Measurements from ENCODE around the gene KIF6. TPM values are rescaled to one million over a fixed set of nuclear protein-coding genes. Genes with fewer than 3 reads are reported as not detected.
"Not testable (repeated sequence)": the region's sequence is repeated elsewhere in the genome, so short reads cannot be mapped to it uniquely, and the experiment has no call there.

KIF6 gene
- total RNA-seq, 4 donors from 2014 or later, result 0.47 to 2.3 (median 0.97) TPM

DNA sequence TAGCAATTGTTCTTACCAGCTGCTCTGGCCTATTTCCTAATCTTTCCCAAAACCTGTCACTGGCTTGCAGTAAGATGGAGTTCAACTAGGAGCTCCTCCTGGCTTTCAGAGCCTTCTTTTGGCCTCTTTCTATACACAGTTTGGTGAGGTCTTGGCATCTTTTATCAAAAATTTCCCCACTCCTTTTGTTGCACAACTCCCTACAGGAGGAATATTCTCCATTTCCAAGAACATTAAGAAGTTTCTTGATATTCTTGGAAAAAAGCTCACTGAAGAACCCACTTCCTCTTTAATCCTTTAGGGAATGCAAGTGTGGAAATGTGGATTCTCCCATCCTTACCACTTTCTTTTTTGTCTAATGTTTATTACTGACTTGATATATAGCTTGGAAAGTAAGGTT is 231.4 kb downstream of the KIF6 start:
- peak overlapping the region; percentile 50 to 61 (median 58) for H3K27ac ChIP-seq
- H3K36me3 ChIP-seq, result no peaks in the 10 kb centered on the region
- no peak overlapping the region for H3K4me3 ChIP-seq
- no peaks in the 10 kb centered on the region for H3K9me3 ChIP-seq
- H3K4me1 ChIP-seq, result peaks cover 16 to 88% (median 34%) of the 10 kb centered on the region in 3 donors
- no peaks in the 10 kb centered on the region for H3K27me3 ChIP-seq
- ATAC-seq, result peak; percentile 68
- TF ChIP-seq EP300 (IDR thresholded peaks at IDR 0.05) (no peak), POLR2AphosphoS5 (IDR thresholded peaks at IDR 0.05) (peak; percentile 44)
- TF ChIP-seq, protein P1, sequence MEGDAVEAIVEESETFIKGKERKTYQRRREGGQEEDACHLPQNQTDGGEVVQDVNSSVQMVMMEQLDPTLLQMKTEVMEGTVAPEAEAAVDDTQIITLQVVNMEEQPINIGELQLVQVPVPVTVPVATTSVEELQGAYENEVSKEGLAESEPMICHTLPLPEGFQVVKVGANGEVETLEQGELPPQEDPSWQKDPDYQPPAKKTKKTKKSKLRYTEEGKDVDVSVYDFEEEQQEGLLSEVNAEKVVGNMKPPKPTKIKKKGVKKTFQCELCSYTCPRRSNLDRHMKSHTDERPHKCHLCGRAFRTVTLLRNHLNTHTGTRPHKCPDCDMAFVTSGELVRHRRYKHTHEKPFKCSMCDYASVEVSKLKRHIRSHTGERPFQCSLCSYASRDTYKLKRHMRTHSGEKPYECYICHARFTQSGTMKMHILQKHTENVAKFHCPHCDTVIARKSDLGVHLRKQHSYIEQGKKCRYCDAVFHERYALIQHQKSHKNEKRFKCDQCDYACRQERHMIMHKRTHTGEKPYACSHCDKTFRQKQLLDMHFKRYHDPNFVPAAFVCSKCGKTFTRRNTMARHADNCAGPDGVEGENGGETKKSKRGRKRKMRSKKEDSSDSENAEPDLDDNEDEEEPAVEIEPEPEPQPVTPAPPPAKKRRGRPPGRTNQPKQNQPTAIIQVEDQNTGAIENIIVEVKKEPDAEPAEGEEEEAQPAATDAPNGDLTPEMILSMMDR (IDR thresholded peaks at IDR 0.05), result peak in 1 of 4 experiments; percentile 17

DNA sequence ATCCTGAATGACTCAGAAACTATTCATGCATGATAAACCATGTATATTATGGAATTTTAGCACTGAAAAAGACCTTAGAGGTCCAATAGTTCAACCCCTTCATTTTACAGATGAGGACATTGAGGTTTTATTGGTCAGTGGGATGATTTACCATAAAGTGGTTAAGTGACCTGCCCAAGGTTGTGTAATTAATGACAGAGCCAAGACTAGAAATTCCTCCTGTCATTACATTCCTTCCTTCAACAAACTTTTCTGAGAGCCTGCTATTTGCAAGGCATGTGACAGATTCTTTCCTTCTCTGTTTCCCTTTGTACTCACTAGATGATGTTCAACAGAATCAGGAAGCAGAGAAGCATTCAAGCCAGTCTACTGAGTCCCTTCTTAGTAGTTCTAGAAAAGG is 232.0 kb downstream of the KIF6 start:
- no peaks in the 10 kb centered on the region for H3K9me3 ChIP-seq
- H3K4me1 ChIP-seq, result peaks cover 16 to 94% (median 34%) of the 10 kb centered on the region in 3 donors
- no peaks in the 10 kb centered on the region for H3K36me3 ChIP-seq
- H3K27me3 ChIP-seq, result no peaks in the 10 kb centered on the region
- H3K4me3 ChIP-seq, result no peak overlapping the region
- no peak for TF ChIP-seq POLR2A (IDR thresholded peaks at IDR 0.05)
- no peak for TF ChIP-seq EP300 (IDR thresholded peaks at IDR 0.05)
- TF ChIP-seq POLR2AphosphoS5 (IDR thresholded peaks at IDR 0.05), result no peak
- TF ChIP-seq, protein P1 (IDR thresholded peaks at IDR 0.05), result no peak
- peak; percentile 17 for ATAC-seq
- peak overlapping the region; percentile 50 to 61 (median 58) for H3K27ac ChIP-seq

DNA sequence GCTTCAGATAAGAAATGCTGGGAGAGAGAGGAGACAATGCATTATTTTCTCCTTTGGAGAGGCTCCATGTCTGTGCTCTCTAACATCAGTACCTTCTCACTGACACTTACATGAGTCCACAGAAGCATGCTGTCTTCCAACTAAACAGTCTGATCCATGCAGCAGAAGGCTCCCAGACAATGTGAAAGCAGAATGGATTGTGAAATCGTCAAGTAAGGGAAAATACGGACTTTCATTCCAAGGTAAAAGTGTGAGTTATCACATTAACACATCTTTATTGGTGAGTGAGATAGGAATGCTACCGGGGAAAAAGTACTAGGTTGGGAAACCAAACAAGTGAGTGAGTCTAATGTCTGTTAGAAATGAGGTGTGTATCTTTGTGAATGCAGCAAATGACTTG is 235.1 kb downstream of the KIF6 start:
- peak overlapping the region; percentile 61 to 71 (median 68) for H3K27ac ChIP-seq
- H3K27me3 ChIP-seq, result no peaks in the 10 kb centered on the region
- 14 to 31% methylated on average over 3 of the region's 3 CpGs for WGBS, 2 donors (ENCODE audit: low coverage in 1 of 2)
- ATAC-seq, result peak; percentile 84
- H3K4me1 ChIP-seq, result peaks cover 4 to 76% (median 18%) of the 10 kb centered on the region in 3 donors
- no peaks in the 10 kb centered on the region for H3K9me3 ChIP-seq
- no peaks in the 10 kb centered on the region for H3K36me3 ChIP-seq
- TF ChIP-seq POLR2A (IDR thresholded peaks at IDR 0.05) (no peak), POLR2AphosphoS5 (IDR thresholded peaks at IDR 0.05) (peak; percentile 26)
- no peak overlapping the region for H3K4me3 ChIP-seq

DNA sequence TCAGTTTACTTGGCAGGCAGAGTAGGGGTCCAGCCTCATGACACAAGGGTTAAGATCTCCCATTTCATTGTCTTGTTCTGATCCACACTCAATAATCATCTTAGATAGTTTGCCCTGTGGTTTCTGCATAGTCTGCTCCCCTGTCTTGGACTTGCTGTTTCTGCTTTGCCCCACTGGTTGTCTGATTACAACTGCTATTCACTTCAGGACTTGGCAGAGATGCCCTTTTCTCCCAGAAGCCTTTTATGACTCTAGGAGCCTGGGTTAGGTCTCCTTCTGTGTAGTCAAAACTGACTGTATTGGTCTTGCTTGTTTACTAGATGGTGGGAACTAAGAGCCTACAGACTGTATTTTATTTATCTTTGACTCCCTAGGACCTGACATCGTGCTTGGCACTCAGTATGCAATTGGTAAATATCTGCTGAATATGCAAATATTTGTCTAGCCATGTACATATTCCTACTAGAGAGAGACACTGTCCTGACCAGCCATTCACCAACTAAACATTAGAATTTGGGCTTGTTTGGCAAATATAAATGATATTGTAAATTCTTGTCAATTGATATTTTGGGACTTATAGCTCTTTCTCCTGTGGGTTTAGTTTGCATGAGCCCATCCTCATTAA is 236.8 kb downstream of the KIF6 start:
- no peaks in the 10 kb centered on the region for H3K36me3 ChIP-seq
- 67% methylated on average over 1 of the region's 1 CpG; no CpG with 5 or more reads in 1 of the 2 donors for WGBS, 2 donors (ENCODE audit: low coverage in 1 of 2)
- H3K9me3 ChIP-seq, result no peaks in the 10 kb centered on the region
- peaks cover 3 to 63% (median 13%) of the 10 kb centered on the region in 3 donors for H3K4me1 ChIP-seq
- TF ChIP-seq POLR2A (IDR thresholded peaks at IDR 0.05) (no peak), EP300 (IDR thresholded peaks at IDR 0.05) (no peak), POLR2AphosphoS5 (IDR thresholded peaks at IDR 0.05) (no peak)
- TF ChIP-seq, protein P1 (IDR thresholded peaks at IDR 0.05), result no peak
- no peak overlapping the region for H3K4me3 ChIP-seq
- H3K27me3 ChIP-seq, result no peaks in the 10 kb centered on the region
- H3K27ac ChIP-seq, result peak overlapping the region in 1 of 4 donors; percentile 71
- no peak for ATAC-seq

DNA sequence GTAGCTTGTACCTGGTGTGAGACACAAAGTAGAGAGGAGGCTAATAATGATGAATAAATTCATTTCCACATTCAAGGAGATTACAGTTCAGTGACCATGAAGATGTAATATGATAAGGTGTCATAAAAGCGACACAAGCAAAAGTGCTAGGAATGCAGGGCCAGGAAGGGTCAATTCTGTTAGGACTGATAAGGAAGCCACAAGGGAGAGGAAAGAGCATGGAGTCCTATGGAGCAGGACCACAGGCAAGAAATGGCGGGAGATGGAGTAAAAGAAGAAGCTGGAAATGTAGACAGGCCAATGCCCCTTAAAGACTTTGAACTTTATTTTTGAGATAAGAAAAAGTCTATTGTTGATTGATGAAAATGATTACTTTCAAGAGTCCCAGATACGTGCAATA is 240.9 kb downstream of the KIF6 start:
- ATAC-seq, result no peak
- Histone ChIP-seq H3K4me1 (peaks cover 0 to 24% (median 3%) of the 10 kb centered on the region in 3 donors), H3K4me3 (no peak overlapping the region), H3K36me3 (no peaks in the 10 kb centered on the region), H3K27me3 (no peaks in the 10 kb centered on the region), H3K27ac (no peak overlapping the region), H3K9me3 (no peaks in the 10 kb centered on the region)
- no peak for TF ChIP-seq EP300 (IDR thresholded peaks at IDR 0.05)
- TF ChIP-seq POLR2A (IDR thresholded peaks at IDR 0.05), result no peak
- TF ChIP-seq POLR2AphosphoS5 (IDR thresholded peaks at IDR 0.05), result no peak
- TF ChIP-seq, protein P1 (IDR thresholded peaks at IDR 0.05), result no peak
- 89 to 100% methylated on average over 2 to 3 of the region's 3 CpGs for WGBS, 2 donors (ENCODE audit: low coverage in 1 of 2)

DNA sequence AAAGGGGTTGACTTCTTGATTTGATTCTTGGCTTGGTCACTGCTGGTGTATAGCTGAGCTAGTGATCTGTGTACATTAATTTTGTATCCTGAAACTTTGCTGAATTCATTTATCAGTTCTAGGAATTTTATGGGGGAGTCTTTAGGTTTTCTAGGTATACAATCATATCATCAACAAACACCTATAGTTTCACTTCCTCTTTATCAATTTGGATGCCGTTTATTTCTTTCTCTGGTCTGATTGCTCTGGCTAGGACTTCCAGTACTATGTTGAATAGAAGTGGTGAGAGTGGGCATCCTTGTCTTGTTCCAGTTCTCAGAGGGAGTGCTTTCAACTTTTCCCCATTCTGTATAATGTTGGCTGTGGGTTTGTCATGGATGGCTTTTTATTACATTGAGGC is 245.4 kb downstream of the KIF6 start:
- H3K9me3 ChIP-seq, H3K4me3 ChIP-seq, H3K36me3 ChIP-seq, H3K27ac ChIP-seq, H3K27me3 ChIP-seq, H3K4me1 ChIP-seq, ATAC-seq: not testable (repeated sequence)
- 100% methylated on average over 1 of the region's 1 CpG for WGBS, 2 donors (ENCODE audit: low coverage in 1 of 2)

All from gastroesophageal sphincter (tissue), 4 donors.